IMR-90 (cell line): ENCODE results near the gene NXPE2. TPM values are rescaled to one million over a fixed set of nuclear protein-coding genes. Genes with fewer than 3 reads are reported as not detected.
"Not testable (repeated sequence)": the region's sequence is repeated elsewhere in the genome, so short reads cannot be mapped to it uniquely, and the experiment has no call there.

Experiments used
- ATAC-seq: fragments of 200-7000 bp; cut with Tn5 transposase; 2 replicates; pipeline ENCODE4 v1.9.1; 2020; ENCODE audit warnings: low read depth, mild to moderate bottlenecking, moderate library complexity
- BruUV-seq: library from RNA; stranded (reverse); fragments of 400-500 nt; replicated peaks from 2 replicates; lab custom pipeline; 2021; lab: Mats Ljungman, UMichigan
- CTCF ChIA-PET: fragments of 300-600 bp; formaldehyde crosslinking; extraction: SDS; loops from one replicate; lab custom pipeline; 2021; ENCODE audit warnings: antibody characterized with exemption; lab: Yijun Ruan, JAX
- POLR2A ChIA-PET: fragments of 300-600 bp; sonication (Branson Sonifier 250); formaldehyde crosslinking; loops from one replicate; lab custom pipeline; 2022; ENCODE audit warnings: antibody characterized with exemption; ENCODE audit not compliant: unreplicated experiment; lab: Charles Lee
- DNase-seq: peaks from one replicate; pipeline ENCODE4 v3.0.0; 2013
- H2AFZ ChIP-seq: replicated peaks from 2 replicates; pipeline ENCODE3; 2013; ENCODE audit warnings: low read length, mild to moderate bottlenecking; ENCODE audit not compliant: poor library complexity
- H2AK5ac ChIP-seq: 2 replicates; pipeline ENCODE4 v1.6.1; 2013; ENCODE audit warnings: low read depth, low read length, inconsistent platforms
- H2AK9ac ChIP-seq: replicated peaks from 2 replicates; pipeline ENCODE3; 2013; ENCODE audit warnings: mild to moderate bottlenecking, low read depth, low read length, moderate library complexity; ENCODE audit not compliant: poor library complexity
- H2BK120ac ChIP-seq: 2 replicates; pipeline ENCODE4 v1.6.1; 2013; ENCODE audit warnings: low read depth, low read length, inconsistent platforms
- H2BK15ac ChIP-seq: 3 replicates; pipeline ENCODE4 v1.6.1; 2013; ENCODE audit warnings: low read depth, low read length, inconsistent platforms
- H2BK20ac ChIP-seq: 2 replicates; pipeline ENCODE4 v1.6.1; 2013; ENCODE audit warnings: low read depth, mild to moderate bottlenecking, inconsistent platforms, low read length, moderate library complexity
- H2BK5ac ChIP-seq: 2 replicates; pipeline ENCODE4 v1.6.1; 2013; ENCODE audit warnings: mild to moderate bottlenecking, low read depth, low read length, inconsistent platforms; ENCODE audit not compliant: poor library complexity, severe bottlenecking
- H3K14ac ChIP-seq: replicated peaks from 2 replicates; pipeline ENCODE4 v1.6.1; 2013; ENCODE audit warnings: low read depth, low read length, inconsistent platforms
- H3K18ac ChIP-seq: 2 replicates; pipeline ENCODE4 v1.6.1; 2013; ENCODE audit warnings: low read depth, low read length, control low read depth
- H3K23ac ChIP-seq: 2 replicates; pipeline ENCODE4 v1.6.1; 2013; ENCODE audit warnings: low read depth, low read length, inconsistent platforms
- H3K27ac ChIP-seq: 2 replicates; pipeline ENCODE4 v1.5.1; 2013; ENCODE audit warnings: mild to moderate bottlenecking, control low read depth, low read length; ENCODE audit not compliant: insufficient read depth
- H3K27me3 ChIP-seq: 2 replicates; pipeline ENCODE4 v1.6.1; 2013; ENCODE audit warnings: low read length; ENCODE audit not compliant: control insufficient read depth, insufficient read depth
- H3K36me3 ChIP-seq: 2 replicates; pipeline ENCODE4 v1.6.1; 2013; ENCODE audit warnings: low read length, mixed read lengths; ENCODE audit not compliant: control insufficient read depth, insufficient read depth
- H3K4ac ChIP-seq: 2 replicates; pipeline ENCODE4 v1.6.1; 2013; ENCODE audit warnings: low read depth, low read length, inconsistent platforms
- H3K4me1 ChIP-seq: 2 replicates; pipeline ENCODE4 v1.6.1; 2013; ENCODE audit warnings: low read length, mixed read lengths; ENCODE audit not compliant: control insufficient read depth, insufficient read depth
- H3K4me2 ChIP-seq: 2 replicates; pipeline ENCODE4 v1.6.1; 2013; ENCODE audit warnings: low read depth, mild to moderate bottlenecking, control low read depth, low read length, moderate library complexity
- H3K4me3 ChIP-seq: 2 replicates; pipeline ENCODE4 v1.5.1; 2013; ENCODE audit warnings: low read depth, mild to moderate bottlenecking, control low read depth, low read length, moderate library complexity; ENCODE audit not compliant: insufficient read depth
- H3K56ac ChIP-seq: 2 replicates; pipeline ENCODE4 v1.6.1; 2013; ENCODE audit warnings: low read length, inconsistent platforms; ENCODE audit not compliant: insufficient read depth; ENCODE audit errors: extremely low read depth
- H3K79me1 ChIP-seq, 2 experiments: 2 replicates each; pipeline ENCODE4 v1.6.1; 2013; ENCODE audit warnings: low read length in 2 of 2, inconsistent platforms in 1 of 2, low read depth in 1 of 2
- H3K9ac ChIP-seq: 2 replicates; pipeline ENCODE4 v1.6.1; 2013; ENCODE audit warnings: low read depth, low read length, control low read depth
- H3K9me1 ChIP-seq: 2 replicates; pipeline ENCODE4 v1.6.1; 2013; ENCODE audit warnings: low read length, inconsistent platforms; ENCODE audit not compliant: insufficient read depth
- H3K9me3 ChIP-seq: 2 replicates; pipeline ENCODE4 v1.6.1; 2013; ENCODE audit warnings: low read length; ENCODE audit not compliant: control insufficient read depth, insufficient read depth
- H4K20me1 ChIP-seq: 2 replicates; pipeline ENCODE4 v1.6.1; 2013; ENCODE audit warnings: low read length, inconsistent platforms; ENCODE audit not compliant: insufficient read depth
- H4K5ac ChIP-seq: 2 replicates; pipeline ENCODE4 v1.6.1; 2013; ENCODE audit warnings: mild to moderate bottlenecking, low read depth, low read length, control low read depth
- H4K8ac ChIP-seq, 2 experiments: 2 replicates each; pipeline ENCODE4 v1.6.1; 2013; ENCODE audit warnings: low read depth in 2 of 2, low read length in 2 of 2, control low read depth in 1 of 2, inconsistent platforms in 1 of 2
- H4K91ac ChIP-seq: 2 replicates; pipeline ENCODE4 v1.6.1; 2013; ENCODE audit warnings: low read depth, low read length, inconsistent platforms; ENCODE audit not compliant: insufficient read depth
- MXI1 ChIP-seq: IDR thresholded peaks from 2 replicates; pipeline ENCODE4 v1.6.1; 2012; ENCODE audit warnings: low read depth, mild to moderate bottlenecking, low read length, moderate library complexity, borderline replicate concordance
- RAD21 ChIP-seq: IDR thresholded peaks from 2 replicates; pipeline ENCODE4 v1.6.1; 2012; ENCODE audit warnings: low read length, improper control_type of control experiment
- WGBS, 2 experiments: methylation state at CpG; one replicate each; pipeline versions ENCODE4 v1.1.5 to v1.1.7; 2013; ENCODE audit warnings: missing lambda C conversion rate in 2 of 2; ENCODE audit not compliant: insufficient read length in 1 of 2; ENCODE audit errors: extremely low coverage in 2 of 2; 5-methylcytosine and 5-hydroxymethylcytosine counted together
- dilution Hi-C: fragments of 300-500 bp; cut with HindIII; formaldehyde crosslinking; loops from one replicate; pipeline ENCODE4 v1.14.3; 2018; ENCODE audit warnings: low sequenced_read_pairs; ENCODE audit not compliant: unreplicated experiment
- in situ Hi-C: fragments of 300-500 bp; cut with MboI; formaldehyde crosslinking; loops from 3 replicates; pipeline ENCODE4 v1.14.3; 2019; ENCODE audit warnings: low sequenced_read_pairs, inconsistent platforms, mixed read lengths
- intact Hi-C: fragments of 100-400 bp; cut with micrococcal nuclease; formaldehyde crosslinking; loops from 2 replicates; pipeline ENCODE4 v1.10.0; 2022
- polyA plus RNA-seq, 3 experiments: library from polyadenylated mRNA; depleted of rRNA; stranded (reverse); fragments of >200 nt; gene quantifications; 2 replicates each; pipeline ENCODE4 v1.2.3, GENCODE V29; 2012; ENCODE audit warnings: low replicate concordance in 1 of 3
- total RNA-seq: library from RNA; depleted of rRNA; stranded (reverse); fragments of >200 nt; gene quantifications from 2 replicates; pipeline ENCODE4 v1.2.3, GENCODE V29; 2012

NXPE2 gene
- total and polyA plus RNA-seq, 2 of the 4 experiments (the other 2 are of a cell fraction): not detected

GRCh38 chr11:114678125-114679036 lies at the start of gene NXPE2 (continued):
- TF ChIP-seq MXI1 (no peak), RAD21 (no peak)

GRCh38 chr11:114631445-114631965 lies 46.8 kb upstream of the NXPE2 start:
- H3K18ac ChIP-seq, H3K27me3 ChIP-seq, H3K36me3 ChIP-seq, BruUV-seq, H2BK15ac ChIP-seq, H3K23ac ChIP-seq, H4K91ac ChIP-seq, H3K4ac ChIP-seq, H3K4me2 ChIP-seq, ATAC-seq, H3K4me3 ChIP-seq, CTCF ChIA-PET, in situ Hi-C loops, intact Hi-C loops, H3K9me3 ChIP-seq, H2AK5ac ChIP-seq, H4K8ac ChIP-seq, H2AK9ac ChIP-seq, H3K27ac ChIP-seq, POLR2A ChIA-PET, H3K4me1 ChIP-seq, H2AFZ ChIP-seq, H2BK5ac ChIP-seq, H2BK120ac ChIP-seq, DNase-seq, H3K79me1 ChIP-seq, dilution Hi-C loops, H4K5ac ChIP-seq, H4K20me1 ChIP-seq, H2BK20ac ChIP-seq, H3K9me1 ChIP-seq, H3K56ac ChIP-seq, H3K9ac ChIP-seq, H3K14ac ChIP-seq: not testable (repeated sequence)
- no CpG with 5 or more reads among the region's 13 CpGs for WGBS, 2 experiments

- H3K4me3 ChIP-seq, in situ Hi-C loops, H3K4me1 ChIP-seq, H2BK5ac ChIP-seq, H3K27ac ChIP-seq, H3K18ac ChIP-seq, H3K27me3 ChIP-seq, H3K4me2 ChIP-seq, DNase-seq, H3K9ac ChIP-seq, H2BK20ac ChIP-seq, H4K5ac ChIP-seq, H4K20me1 ChIP-seq, BruUV-seq, H3K36me3 ChIP-seq, H3K9me3 ChIP-seq, POLR2A ChIA-PET, H2AK5ac ChIP-seq, H2BK120ac ChIP-seq, H3K56ac ChIP-seq, H3K9me1 ChIP-seq, H3K23ac ChIP-seq, H3K4ac ChIP-seq, H3K14ac ChIP-seq, H3K79me1 ChIP-seq, ATAC-seq, intact Hi-C loops, H4K8ac ChIP-seq, CTCF ChIA-PET, H2BK15ac ChIP-seq, dilution Hi-C loops, H4K91ac ChIP-seq, H2AFZ ChIP-seq, H2AK9ac ChIP-seq: not testable (repeated sequence)
- no CpG with 5 or more reads among the region's 6 CpGs for WGBS, 2 experiments
Measured at GRCh38 chr11:114639440-114639839, 38.9 kb upstream of the NXPE2 start.
